NT2/D1 (cell line): ENCODE measurements around the gene TMC2.

ENCODE experiments used
- SUZ12 ChIP-seq: IDR thresholded peaks from 2 replicates; pipeline ENCODE4 v1.6.1; 2011; ENCODE audit not compliant: insufficient read length, insufficient read depth; ENCODE audit errors: extremely low read depth
- ZNF274 ChIP-seq: IDR thresholded peaks from 2 replicates; pipeline ENCODE4 v1.6.1; 2011; ENCODE audit warnings: mild to moderate bottlenecking, low read depth, low read length

DNA sequence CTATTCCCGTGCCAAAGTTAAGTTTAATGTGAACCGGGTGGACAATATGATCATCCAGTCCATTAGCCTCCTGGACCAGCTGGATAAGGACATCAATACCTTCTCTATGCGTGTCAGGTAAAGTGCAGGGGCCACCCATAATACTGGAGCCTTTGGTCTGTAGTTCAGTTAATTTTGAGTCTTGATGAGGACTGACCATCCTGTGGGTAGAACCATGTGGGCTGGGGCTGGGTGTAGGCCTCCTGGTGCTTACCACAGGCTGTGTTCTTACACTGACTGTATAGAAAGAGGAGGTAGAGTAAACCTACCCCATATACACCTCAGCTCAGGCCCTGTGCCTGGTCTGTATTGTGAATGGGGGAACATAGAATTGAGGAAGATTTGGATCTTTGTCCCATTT, 118.5 kb downstream of the TMC2 start:
- TF ChIP-seq ZNF274 (no peak), SUZ12 (no peak)
